ENCODE data around the gene TAS1R3.
"Not testable (repeated sequence)": the region's sequence is repeated elsewhere in the genome, so short reads cannot be mapped to it uniquely, and the experiment has no call there.

The TAS1R3 gene

GRCh38 chr1:1309251-1310108, 21.6 kb upstream of the TAS1R3 start:
- DNase-seq = peak; percentile 72

DNA sequence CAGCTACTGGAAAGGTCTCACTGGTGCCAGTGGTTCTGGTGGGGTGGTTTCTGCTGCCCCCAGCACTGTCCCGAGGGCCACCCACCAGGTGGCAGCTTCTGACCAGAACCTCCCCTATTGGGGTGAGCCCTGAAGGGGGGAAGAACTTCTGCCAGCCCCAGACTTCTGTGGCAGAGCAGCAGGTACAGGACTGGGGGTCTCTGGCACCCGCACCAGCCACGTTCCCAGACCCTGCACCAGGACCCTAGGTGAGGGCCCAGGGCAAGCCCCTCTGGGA, 21.0 kb upstream of the TAS1R3 start:
- no peak for DNase-seq

GRCh38 chr1:1310476-1311053, 20.5 kb upstream of the TAS1R3 start:
- DNase-seq = no peak

- no peak for DNase-seq
Measured at GRCh38 chr1:1311107-1312104, 19.7 kb upstream of the TAS1R3 start.

DNA sequence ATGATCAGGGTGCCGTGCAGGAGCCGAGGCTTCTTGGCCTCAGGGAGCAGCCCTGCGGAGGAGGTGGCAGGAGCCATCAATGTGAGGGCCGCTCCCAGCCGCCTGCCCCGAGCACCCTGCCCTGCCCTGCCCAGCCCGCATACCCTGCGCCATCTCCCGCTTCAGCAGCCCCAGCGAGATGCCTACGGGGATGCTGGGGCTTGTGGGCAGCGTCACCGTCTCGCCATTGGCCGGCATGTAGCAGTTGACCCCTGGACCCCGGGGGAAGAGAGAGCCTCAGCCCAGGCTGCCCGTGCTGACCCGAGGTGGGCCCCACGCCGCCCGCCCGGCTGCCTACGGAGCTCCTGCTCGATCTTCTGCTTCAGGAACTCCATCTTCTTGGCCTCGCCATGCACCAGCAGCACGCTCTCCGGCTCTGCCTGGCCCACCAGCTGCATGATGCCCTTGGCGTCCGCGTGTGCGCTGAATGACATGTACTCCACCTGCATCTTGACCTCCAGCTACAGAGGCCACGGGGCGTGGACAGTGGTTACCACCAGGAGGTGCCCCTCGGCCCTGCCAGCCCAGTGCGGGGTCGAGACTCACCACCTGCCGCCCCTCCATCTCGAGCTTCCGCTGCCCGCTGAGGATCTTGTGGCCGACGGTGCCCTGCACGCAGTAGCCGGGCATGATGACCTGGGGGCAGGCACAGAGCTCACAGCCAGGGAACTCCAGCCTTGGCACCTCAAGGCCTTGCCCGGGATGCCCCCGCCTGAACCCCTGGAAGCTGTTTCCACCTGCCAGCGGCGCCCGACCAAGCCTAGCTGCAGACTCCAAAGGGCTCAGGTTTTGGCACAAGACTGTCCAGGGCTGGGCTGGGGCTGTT, 18.4 kb upstream of the TAS1R3 start:
- DNase-seq = no peak

- DNase-seq = no peak
Measured at GRCh38 chr1:1313500-1314236, 17.4 kb upstream of the TAS1R3 start.

GRCh38 chr1:1314237-1314586, 16.9 kb upstream of the TAS1R3 start:
- no peak for DNase-seq

DNA sequence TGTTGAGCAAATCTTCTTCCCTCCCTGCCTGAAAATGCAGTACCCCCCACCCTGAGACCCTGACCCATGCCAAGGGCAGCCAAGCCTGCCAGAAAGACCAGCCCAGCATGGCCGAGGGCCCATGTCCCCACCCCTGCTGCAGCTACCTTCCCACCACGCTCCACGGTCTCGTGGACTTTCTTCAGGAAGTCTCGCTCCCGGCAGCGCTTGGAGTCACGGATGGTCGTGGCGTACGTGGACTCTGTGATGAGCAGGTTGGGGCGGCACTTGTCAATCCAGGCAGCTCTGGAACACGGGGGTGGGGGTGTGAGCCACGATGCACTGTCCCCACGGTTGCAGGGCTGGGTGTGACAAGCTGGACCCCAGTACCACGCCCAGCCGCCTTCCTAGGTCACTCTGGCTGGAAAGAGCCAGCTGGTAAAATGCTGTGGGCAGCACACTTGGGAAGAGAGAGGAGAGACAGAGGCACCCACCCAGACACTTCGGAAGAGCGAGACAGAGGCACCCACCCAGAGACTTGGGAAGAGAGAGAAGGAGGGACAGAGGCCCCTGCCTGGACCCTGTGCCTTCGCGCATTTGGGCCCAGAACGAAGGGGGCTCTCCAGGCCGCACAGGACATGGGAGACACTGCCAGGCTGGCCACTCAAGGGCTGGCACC, 16.3 kb upstream of the TAS1R3 start:
- no peak for DNase-seq

DNA sequence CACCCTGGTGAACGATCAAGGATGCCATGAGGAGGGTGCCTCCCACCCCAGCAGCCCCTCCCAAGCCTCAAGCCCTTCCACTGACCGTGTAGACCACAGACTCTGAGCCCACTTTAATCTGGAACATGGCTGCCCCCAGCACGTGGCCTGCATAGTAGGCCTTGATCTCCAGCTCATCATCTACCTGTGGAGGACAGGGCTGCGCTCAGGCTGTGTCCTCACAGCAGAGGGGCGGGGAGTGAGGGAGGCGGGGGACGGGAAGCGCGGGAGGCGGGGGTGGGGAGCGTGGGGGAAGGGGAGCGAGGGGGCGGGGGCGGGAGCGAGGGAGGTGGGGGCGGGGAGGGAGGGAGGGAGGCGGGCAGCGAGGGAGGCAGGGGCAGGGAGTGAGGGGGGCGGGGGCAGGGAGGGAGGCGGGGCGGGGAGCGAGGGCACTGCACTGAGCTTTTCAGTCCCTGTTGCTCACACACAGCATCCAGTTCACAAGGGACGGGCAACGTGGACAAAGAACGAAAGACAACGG, 15.6 kb upstream of the TAS1R3 start:
- DNase-seq = no peak

GRCh38 chr1:1316199-1316598, 14.9 kb upstream of the TAS1R3 start:
- DNase-seq = not testable (repeated sequence)

DNA sequence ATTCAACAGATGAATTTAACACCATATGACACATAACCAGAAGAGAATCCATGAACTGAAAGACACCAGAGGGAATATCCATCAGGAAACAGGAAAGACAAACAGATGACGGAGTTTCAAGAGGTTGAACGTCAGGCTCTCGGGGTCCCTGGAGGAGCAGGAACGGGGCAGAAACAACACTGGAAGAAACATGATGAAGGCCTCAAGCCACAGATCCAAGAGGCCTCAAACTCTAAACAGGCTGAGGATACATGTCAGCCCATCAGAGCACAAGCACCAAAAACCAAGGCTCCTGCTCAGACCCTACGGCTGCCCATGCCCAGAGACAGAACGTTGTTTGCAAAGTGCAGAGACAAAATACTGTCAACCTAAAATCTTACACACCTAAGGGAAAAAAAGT, 13.7 kb upstream of the TAS1R3 start:
- DNase-seq = no peak

GRCh38 chr1:1318131-1318652, 12.9 kb upstream of the TAS1R3 start:
- no peak for DNase-seq

GRCh38 chr1:1318777-1319645, 12.1 kb upstream of the TAS1R3 start:
- DNase-seq = no peak

- no peak for DNase-seq
Measured at GRCh38 chr1:1319646-1319941, 11.5 kb upstream of the TAS1R3 start.

GRCh38 chr1:1320666-1321448, 10.2 kb upstream of the TAS1R3 start:
- no peak for DNase-seq

- DNase-seq = no peak
Measured at GRCh38 chr1:1321477-1321876, 9.6 kb upstream of the TAS1R3 start.

GRCh38 chr1:1322418-1322817, 8.7 kb upstream of the TAS1R3 start:
- no peak for DNase-seq

GRCh38 chr1:1322952-1323351, 8.1 kb upstream of the TAS1R3 start:
- DNase-seq = no peak

GRCh38 chr1:1324084-1324523, 7.0 kb upstream of the TAS1R3 start:
- no peak for DNase-seq
